Cerebellar nuclear complex (tissue), 1 donor: ENCODE results near the gene FOXC1.

ENCODE experiments used
- DNase-seq, 2 experiments: peaks; one replicate each; lab custom pipeline; 2025; lab: John Stamatoyannopoulos, UW

Gene FOXC1

GRCh38 chr6:1584996-1585668, 24.6 kb upstream of the FOXC1 start:
- no peak for DNase-seq

DNA sequence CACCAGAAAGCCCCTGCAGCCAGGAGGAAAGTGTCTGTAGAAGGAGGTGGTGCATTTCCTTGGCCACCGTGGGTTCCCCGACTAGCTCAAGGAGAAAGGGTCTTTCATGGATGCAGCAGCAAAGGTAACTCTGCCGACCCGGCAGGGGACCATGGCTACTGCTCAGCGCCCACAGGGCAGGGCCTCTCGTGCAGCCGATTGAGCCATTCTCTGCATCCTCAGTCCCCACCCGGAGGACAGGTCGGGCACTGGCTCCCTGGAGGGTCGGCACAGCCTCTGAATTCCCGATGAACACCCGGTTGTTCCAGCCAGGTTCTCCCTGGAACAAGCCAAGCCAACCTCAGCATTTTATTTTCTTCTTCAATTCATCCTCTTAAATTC, 24.1 kb upstream of the FOXC1 start:
- no peak for DNase-seq

GRCh38 chr6:1586256-1586655, 23.5 kb upstream of the FOXC1 start:
- no peak for DNase-seq

DNA sequence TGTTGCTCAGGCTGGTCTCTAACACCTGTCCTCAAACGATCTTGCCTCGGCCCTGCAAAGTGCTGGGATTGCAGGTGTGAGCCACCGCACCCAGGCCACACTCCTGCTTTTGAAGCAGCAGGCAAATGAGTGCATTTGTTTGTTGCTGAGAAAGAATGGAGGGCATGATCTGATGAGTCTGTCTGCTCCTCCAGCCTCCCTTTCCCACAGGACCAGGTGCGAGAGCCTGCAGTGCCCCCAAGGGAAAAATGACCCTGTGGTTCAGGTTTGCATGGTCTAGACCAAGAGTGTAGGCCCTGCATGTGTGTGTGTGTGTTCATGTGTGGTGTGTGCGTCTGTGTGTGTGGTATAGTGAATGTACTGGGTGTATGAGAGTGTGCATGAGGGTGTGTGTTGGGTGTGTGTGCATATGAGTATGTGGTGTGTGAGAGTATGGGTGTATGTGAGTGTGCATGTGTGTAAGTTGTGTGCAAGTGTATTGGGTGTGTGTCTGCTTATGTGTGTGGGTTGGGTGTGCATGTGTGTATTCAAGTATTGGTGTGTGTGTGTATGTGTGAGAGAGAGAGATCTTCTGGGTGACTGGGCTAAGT, 22.8 kb upstream of the FOXC1 start:
- no peak for DNase-seq

DNA sequence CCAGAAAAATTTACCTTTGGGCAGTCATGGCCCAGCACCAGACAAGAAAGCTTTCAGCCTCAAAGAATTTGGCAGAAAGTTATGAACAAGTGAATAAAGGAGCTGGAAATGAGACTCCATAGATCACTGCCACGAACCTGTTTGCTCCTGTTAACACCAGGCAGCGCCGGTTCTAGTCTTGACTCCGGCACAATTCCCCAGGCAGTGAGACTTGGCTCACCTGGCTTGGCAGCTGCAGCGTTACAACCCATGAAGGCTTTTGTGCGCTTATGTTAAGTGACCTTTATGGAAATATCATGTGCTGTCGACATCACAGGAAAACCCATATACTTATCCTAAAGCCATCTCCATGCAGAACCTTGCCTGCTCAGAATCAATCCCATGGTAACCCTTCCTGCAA, 22.2 kb upstream of the FOXC1 start:
- no peak for DNase-seq

DNA sequence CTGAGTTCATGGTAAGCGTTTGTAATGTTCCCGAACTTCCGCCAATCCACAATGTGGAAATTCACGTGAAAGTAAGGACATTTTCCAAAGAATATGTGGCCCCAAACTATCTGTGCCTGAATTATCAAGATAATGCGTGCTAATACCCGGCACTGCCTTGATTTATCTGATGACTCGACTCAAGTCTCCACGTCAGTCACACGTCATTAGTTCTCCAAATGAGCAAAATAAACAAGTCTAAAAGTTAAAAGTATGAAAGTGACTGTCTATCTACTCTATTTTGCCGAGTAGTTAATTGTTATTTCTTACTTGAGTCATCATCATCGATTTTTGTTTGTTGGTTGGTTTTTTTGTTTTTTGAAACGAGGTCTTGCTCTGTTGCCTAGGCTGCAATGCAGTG, 21.7 kb upstream of the FOXC1 start:
- DNase-seq, result no peak

GRCh38 chr6:1589208-1589607, 20.5 kb upstream of the FOXC1 start:
- DNase-seq, result no peak

DNA sequence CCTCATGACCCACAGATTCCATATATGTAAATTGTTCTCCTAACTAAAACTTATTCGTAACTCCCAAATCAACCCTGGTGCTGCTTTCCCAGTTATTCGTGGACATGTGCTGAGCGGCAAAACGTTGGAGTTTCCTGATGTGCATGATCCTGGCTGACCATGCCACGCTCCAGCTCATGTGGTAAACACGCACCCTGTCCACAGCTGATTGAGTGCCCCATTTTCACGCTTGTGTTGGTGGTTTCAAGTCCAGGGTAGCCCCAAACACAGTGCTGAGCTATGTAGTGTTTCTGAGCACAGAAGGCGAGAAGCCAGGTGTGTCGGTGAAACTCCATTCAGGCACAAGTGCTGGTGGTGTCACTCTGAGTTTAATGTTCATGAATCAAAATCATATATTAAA, 19.1 kb upstream of the FOXC1 start:
- no peak for DNase-seq

DNA sequence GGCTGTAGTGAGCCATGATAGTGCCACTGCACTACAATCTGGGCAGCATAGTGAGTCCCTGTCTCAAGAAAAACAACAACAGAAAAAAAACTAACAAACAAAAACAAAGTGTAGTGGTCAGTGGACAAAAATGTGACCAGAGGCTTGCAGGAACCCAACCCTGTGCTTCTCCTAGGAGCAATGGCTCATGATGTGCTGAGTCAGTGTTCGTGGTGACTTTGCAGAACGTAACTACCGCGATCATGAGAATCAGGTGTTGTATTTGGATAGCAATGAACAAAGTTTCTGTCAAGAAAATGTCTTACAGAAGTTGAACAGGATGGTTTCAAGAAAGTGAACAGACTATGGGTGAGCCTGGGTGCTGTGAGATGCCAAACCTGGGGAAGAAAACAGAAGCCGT, 18.5 kb upstream of the FOXC1 start:
- no peak for DNase-seq

GRCh38 chr6:1591926-1592325, 17.8 kb upstream of the FOXC1 start:
- no peak for DNase-seq

GRCh38 chr6:1592852-1593251, 16.9 kb upstream of the FOXC1 start:
- DNase-seq, result no peak

DNA sequence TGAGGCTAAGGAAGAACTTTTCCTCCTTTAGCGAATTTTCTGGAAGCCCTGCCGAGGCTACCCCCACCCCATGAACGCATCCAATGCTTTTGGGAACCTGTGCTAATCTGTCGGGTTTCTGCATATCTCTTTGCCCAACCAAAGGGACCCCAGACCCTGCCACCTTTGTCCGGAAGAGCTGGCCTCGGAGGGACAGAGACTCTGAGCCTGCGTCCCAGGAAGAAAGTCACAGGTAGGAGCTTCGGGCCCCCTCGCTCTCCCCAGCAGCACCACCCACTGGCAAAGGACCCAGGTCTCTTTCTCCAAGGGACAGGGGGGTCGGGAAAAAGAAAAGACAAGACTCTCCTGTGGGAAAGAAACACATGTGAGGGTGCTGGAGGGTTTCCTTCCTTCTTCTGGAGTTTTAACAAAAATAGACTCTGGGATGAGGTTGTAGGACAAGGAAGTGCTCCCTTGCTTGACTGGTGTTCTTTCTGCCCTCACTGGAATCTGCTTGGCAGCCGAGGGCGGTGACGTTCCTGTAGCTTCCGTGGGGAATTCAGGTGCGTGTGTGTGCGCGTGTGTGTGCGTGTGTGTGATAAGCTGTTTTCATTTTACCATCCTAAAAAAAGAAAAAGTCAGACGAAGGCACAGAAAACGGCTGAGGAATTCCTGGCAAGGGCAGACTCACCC, 16.3 kb upstream of the FOXC1 start:
- DNase-seq, result no peak

GRCh38 chr6:1593958-1594314, 15.8 kb upstream of the FOXC1 start:
- DNase-seq, result no peak

DNA sequence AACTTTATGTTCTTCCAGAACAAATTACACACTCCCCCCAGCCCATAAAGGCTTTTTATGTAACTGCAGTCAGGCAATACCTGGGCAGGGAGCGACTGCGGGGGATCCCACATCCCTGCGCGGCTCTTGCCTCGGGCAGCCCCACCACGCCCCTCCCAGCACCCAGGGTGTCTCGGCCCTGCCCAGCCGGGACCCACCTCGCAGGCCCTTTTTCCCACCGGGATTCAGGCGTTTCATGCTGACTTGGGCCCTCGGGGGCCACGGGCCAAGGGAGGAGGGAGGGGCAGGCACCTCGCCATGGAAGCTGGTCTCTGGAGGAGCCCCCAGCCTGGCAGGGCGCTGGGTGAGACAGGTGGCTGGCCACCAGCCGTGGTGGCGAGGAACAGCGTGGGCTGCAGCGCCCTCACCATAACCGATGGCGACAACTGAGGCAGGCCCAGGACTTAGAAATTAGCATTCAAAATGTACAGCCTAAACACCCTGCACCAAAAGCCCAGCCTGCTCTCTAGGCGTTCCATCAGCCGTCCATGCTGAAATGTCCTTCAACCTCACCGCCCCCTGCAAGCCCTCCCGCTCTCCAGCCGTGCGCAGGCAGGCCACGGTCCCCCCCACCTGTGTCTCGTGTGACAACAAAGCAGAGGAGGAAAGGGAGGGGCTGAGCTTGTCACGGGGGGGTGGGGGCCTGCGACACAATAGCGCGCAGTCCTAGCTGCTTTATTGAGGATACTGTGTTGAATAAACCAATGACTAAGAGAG, 15.1 kb upstream of the FOXC1 start:
- no peak for DNase-seq

- no peak for DNase-seq
Observed at GRCh38 chr6:1595271-1596087, 14.2 kb upstream of the FOXC1 start.

GRCh38 chr6:1596088-1596852, 13.4 kb upstream of the FOXC1 start:
- DNase-seq, result no peak

- no peak for DNase-seq
Observed at GRCh38 chr6:1597121-1597744, 12.5 kb upstream of the FOXC1 start.

- DNase-seq, result no peak
Observed at GRCh38 chr6:1597924-1598323, 11.8 kb upstream of the FOXC1 start.

- DNase-seq, result no peak
Observed at GRCh38 chr6:1598433-1598832, 11.3 kb upstream of the FOXC1 start.

GRCh38 chr6:1598886-1599285, 10.8 kb upstream of the FOXC1 start:
- no peak for DNase-seq

DNA sequence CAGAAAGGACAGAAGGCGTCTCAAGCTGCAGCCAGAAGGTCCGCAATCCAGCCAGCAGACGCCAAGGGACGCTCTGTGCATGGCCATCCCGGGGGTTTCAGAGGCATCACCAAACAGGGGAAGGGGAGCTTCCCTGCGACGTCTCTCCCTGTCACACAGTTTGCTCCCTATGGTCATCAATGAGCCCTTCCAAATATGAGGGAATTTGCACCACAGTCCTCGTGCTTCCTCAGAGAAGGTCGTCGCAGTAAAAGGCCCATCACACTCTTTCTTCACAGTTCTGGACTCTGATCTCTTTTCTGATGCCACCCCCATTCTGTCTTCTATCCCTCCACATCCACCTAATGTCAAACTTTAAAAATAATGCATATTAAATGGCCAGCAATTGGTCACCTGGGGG, 10.2 kb upstream of the FOXC1 start:
- DNase-seq, result no peak
